Psoas muscle (tissue), 8 donors: ENCODE data around the gene DDX25. TPM values are rescaled to one million over a fixed set of nuclear protein-coding genes. Genes with fewer than 3 reads are reported as not detected.

ENCODE experiments used
- ATAC-seq, 4 donors: fragments of 200-7000 bp; cut with Tn5 transposase; one replicate each; pipeline ENCODE4 v1.9.1; 2020; ENCODE audit warnings: moderate library complexity in 3 of 4, mild to moderate bottlenecking in 2 of 4
- DNase-seq, 2 donors: peaks; one replicate each; pipeline ENCODE4 v3.0.0-alpha.2; 2020
- H3K27ac ChIP-seq: fragments of 200-600 bp; one replicate; pipeline ENCODE4 v1.8.0; 2022
- H3K27me3 ChIP-seq, 3 donors: fragments of 200-600 bp in 1 of 3; one replicate each; pipeline versions ENCODE4 v1.6.1 to v1.8.0; 2013 to 2022; ENCODE audit warnings: low read length in 2 of 3, mild to moderate bottlenecking in 2 of 3, moderate library complexity in 1 of 3; ENCODE audit not compliant: insufficient read depth in 3 of 3
- H3K36me3 ChIP-seq, 2 donors: fragments of 200-600 bp in 1 of 2; one replicate each; pipeline versions ENCODE4 v1.6.1 to v1.8.0; 2013 to 2022; ENCODE audit warnings: low read depth in 1 of 2, mild to moderate bottlenecking in 1 of 2, moderate library complexity in 1 of 2; ENCODE audit not compliant: insufficient read depth in 1 of 2
- H3K4me1 ChIP-seq: fragments of 200-600 bp; one replicate; pipeline ENCODE4 v1.8.0; 2022
- H3K4me3 ChIP-seq: fragments of 200-600 bp; one replicate; pipeline ENCODE4 v1.8.0; 2022; ENCODE audit warnings: mild to moderate bottlenecking
- H3K9me3 ChIP-seq: fragments of 200-600 bp; one replicate; pipeline ENCODE4 v1.8.0; 2022
- WGBS, 3 donors: extraction: QIAGEN DNeasy Blood & Tissue Kit; methylation state at CpG; one replicate each; pipeline versions ENCODE4 v1.1.6 to v1.1.7; 2013; 5-methylcytosine and 5-hydroxymethylcytosine counted together
- intact Hi-C, 2 donors: fragments of 100-400 bp; cut with DNase I; formaldehyde crosslinking; loops; one replicate each; pipeline versions ENCODE4 v1.11.0 to v1.14.2; 2022
- polyA plus RNA-seq, 3 donors: library from polyadenylated mRNA; stranded (reverse); fragments of 200-250 nt; gene quantifications; one replicate each; pipeline ENCODE4 v1.2.3, GENCODE V29; 2013
- total RNA-seq, 4 donors: library from RNA; stranded (reverse); fragmentation: NEBNext Ultra II Directional in 2 of 4; extraction: Animal tissue kit (Norgen Biotek cat#: 25700) in 2 of 4; gene quantifications; one replicate each; pipeline versions ENCODE4 v1.2.1 to v1.2.4, GENCODE V29; 2021 to 2023
- TF ChIP-seq, protein P1 (sequence below): fragments of 200-600 bp; IDR thresholded peaks from one replicate; pipeline ENCODE4 v1.8.0; 2022; ENCODE audit warnings: antibody characterized with exemption
- donor health status: healthy with polysubstance abuse.
- donor health status: DM: no; HTN: no; CAD: no; lungs with moderate emphysema.
- donor health status: Bipolar disorder and iron deficiency.
- donor health status: healthy.
- donor health status: DM: yes; HTN: yes; CAD: no.
- donor health status: DM: no; HTN: no; CAD: no.
- donor health status: DM: no; HTN: no; CAD: no.
- donor health status: DM: yes; HTN: yes; CAD: no.

DDX25 gene
- total and polyA plus RNA-seq, 7 donors = 0.01 TPM; not detected in 6

DNA sequence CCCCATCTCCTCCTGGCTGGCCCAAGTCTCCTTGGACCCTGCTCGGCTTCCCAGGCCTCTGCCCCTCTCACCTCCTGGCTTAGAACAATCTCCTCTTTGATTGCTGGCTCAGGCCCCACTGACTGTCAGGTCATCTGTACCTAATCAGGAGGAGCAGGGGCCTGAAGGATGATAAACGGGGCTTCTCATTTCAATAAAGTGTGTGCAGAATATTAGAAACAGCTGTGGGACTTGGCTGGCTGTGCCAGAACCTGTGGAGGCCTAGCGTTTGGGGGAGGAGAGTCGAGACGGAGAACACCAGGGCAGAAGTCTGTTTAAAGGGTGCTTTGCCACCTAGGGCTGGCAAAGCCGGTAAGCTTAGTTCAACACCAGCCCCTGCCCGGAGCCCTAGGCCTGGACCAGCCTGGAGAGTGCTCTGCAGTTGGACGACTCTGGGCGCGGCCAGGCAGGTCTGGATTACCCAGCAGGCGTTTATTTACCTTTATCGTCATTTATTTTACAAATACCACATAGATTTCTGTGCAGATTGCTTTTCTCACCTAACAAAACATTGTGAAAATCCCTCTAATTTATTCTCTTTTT is 31.4 kb downstream of the DDX25 start:
- intact Hi-C loops = no loop called here
- ATAC-seq (no peak), DNase-seq (no peak)
- no peak overlapping the region for H3K27ac ChIP-seq
- TF ChIP-seq, protein P1, sequence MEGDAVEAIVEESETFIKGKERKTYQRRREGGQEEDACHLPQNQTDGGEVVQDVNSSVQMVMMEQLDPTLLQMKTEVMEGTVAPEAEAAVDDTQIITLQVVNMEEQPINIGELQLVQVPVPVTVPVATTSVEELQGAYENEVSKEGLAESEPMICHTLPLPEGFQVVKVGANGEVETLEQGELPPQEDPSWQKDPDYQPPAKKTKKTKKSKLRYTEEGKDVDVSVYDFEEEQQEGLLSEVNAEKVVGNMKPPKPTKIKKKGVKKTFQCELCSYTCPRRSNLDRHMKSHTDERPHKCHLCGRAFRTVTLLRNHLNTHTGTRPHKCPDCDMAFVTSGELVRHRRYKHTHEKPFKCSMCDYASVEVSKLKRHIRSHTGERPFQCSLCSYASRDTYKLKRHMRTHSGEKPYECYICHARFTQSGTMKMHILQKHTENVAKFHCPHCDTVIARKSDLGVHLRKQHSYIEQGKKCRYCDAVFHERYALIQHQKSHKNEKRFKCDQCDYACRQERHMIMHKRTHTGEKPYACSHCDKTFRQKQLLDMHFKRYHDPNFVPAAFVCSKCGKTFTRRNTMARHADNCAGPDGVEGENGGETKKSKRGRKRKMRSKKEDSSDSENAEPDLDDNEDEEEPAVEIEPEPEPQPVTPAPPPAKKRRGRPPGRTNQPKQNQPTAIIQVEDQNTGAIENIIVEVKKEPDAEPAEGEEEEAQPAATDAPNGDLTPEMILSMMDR = no peak
- H3K4me3 ChIP-seq = no peak overlapping the region
- whole genome bisulfite sequencing, 3 donors = 58 to 60% (median 60%) methylated on average over 12 of the region's 12 CpGs
- no peaks in the 10 kb centered on the region for H3K36me3 ChIP-seq
- H3K27me3 ChIP-seq = no peaks in the 10 kb centered on the region
- no peaks in the 10 kb centered on the region for H3K9me3 ChIP-seq
- H3K4me1 ChIP-seq = no peaks in the 10 kb centered on the region

DNA sequence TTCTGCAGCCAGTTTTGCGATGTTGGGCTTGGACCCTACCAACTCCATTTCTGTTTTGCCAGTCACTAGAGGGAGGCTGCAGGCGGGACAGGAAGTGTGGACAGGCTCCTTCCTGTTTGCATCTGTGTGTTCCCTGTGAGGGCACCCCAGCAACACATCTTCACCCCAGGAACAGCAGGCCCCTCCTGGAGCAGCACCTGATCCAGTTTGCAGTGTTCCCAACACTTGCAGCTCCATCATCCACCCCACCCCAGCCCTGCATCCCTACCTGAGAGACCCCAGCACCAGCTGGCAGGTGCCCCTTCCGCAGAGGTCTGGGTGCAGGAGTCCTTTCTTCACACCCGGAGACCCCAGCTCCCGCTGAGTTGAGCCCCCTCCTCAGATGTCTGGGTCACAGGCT is 34.1 kb downstream of the DDX25 start:
- H3K9me3 ChIP-seq = no peaks in the 10 kb centered on the region
- no peak overlapping the region for H3K4me3 ChIP-seq
- no peaks in the 10 kb centered on the region for H3K27me3 ChIP-seq
- intact Hi-C loops = no loop called here
- DNase-seq (no peak), ATAC-seq (no peak)
- no peak overlapping the region for H3K27ac ChIP-seq
- 88 to 95% (median 91%) methylated on average over 5 of the region's 5 CpGs for WGBS, 3 donors
- TF ChIP-seq, protein P1 = no peak
- H3K36me3 ChIP-seq = no peaks in the 10 kb centered on the region
- no peaks in the 10 kb centered on the region for H3K4me1 ChIP-seq

DNA sequence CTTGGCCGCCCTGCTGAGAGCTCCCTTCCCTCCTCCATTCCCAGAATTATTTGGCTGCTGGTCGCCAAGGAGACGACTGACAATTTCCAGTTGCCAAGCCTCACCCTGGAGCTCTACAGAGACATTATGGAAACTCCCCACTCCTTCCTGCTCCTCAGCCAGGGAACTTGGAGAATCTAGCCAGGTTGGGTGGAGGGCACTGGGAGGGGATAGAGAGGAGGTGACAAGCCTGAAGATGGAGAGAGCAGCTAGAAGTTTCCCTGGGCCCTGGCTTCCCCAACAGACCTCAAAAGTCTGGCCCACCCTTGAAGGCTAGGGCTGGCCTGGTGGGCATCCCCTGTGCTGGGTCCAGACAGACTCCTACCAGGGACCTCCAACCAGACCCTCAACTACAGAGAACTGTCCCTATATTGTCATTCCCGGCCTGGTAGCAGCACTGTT is 34.8 kb downstream of the DDX25 start:
- Histone ChIP-seq H3K4me3 (no peak overlapping the region), H3K4me1 (no peaks in the 10 kb centered on the region), H3K9me3 (no peaks in the 10 kb centered on the region), H3K27ac (no peak overlapping the region), H3K36me3 (no peaks in the 10 kb centered on the region), H3K27me3 (no peaks in the 10 kb centered on the region)
- intact Hi-C loops = no loop called here
- DNase-seq (no peak), ATAC-seq (no peak)
- TF ChIP-seq, protein P1 = no peak
- 31 to 45% (median 37%) methylated on average over 4 of the region's 4 CpGs for WGBS, 3 donors

DNA sequence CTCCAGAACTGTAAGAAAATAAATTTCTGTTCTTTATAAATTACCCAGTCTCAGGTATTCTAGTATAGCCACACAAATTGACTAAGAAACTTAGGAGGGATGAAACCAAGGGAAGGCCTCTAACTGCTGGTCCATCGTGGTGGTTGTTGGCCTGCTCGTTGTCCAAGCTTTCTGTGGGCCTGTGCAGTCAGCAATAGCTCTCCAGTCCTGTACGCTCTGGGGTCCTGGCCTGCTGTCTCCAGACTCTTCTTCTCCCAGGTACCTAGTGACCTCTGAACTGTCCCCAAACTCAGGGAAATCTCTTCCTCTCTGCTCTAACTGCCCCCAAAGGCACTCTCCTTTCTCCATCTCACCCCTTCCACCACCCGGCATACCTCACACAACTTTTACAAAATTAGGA is 35.8 kb downstream of the DDX25 start:
- TF ChIP-seq, protein P1 = no peak
- Histone ChIP-seq H3K27me3 (no peaks in the 10 kb centered on the region), H3K27ac (no peak overlapping the region), H3K36me3 (no peaks in the 10 kb centered on the region), H3K9me3 (no peaks in the 10 kb centered on the region), H3K4me3 (no peak overlapping the region), H3K4me1 (no peaks in the 10 kb centered on the region)
- DNase-seq (no peak), ATAC-seq (no peak)
- intact Hi-C loops = loop anchor here (5.0 to 10.0 kb wide), 3 partner anchors 125 to 252 kb away; partner anchors contain the start of gene CDON (in 1 of the 2)
- WGBS, 3 donors = 97 to 98% (median 98%) methylated on average over 4 of the region's 4 CpGs

DNA sequence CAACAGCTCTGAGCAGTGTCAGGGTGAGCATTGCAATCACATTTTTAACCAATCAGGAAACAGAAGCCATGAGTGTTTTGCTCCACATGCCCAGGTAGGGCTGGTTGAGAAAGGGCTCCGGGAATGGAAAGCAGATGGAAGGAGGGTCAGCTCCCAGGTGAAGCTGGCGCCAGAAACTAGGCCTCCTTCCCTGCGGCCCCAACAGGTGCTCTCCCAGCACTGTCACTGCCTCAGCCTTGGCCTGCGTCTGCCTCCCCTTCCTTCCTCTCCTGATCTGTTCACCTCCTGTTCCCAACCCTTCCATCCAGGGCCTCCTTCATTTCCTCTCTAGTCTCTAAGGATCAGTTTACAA is 36.9 kb downstream of the DDX25 start:
- H3K4me1 ChIP-seq = no peaks in the 10 kb centered on the region
- ATAC-seq = peak in 1 of 4 donors; percentile 21
- intact Hi-C loops = loop anchor here (5.0 to 10.0 kb wide), 3 partner anchors 124 to 251 kb away; partner anchors contain the start of gene CDON (in 1 of the 2)

More for the DNA sequence above, 36.9 kb downstream of the DDX25 start:
- Histone ChIP-seq H3K27me3 (no peaks in the 10 kb centered on the region), H3K27ac (no peak overlapping the region), H3K4me3 (no peak overlapping the region), H3K36me3 (no peaks in the 10 kb centered on the region), H3K9me3 (no peaks in the 10 kb centered on the region)
- TF ChIP-seq, protein P1 = no peak
- WGBS, 3 donors = 74 to 75% (median 75%) methylated on average over 4 of the region's 4 CpGs
- no peak for DNase-seq
